ENCODE results near the gene HELZ2.

The HELZ2 gene

DNA sequence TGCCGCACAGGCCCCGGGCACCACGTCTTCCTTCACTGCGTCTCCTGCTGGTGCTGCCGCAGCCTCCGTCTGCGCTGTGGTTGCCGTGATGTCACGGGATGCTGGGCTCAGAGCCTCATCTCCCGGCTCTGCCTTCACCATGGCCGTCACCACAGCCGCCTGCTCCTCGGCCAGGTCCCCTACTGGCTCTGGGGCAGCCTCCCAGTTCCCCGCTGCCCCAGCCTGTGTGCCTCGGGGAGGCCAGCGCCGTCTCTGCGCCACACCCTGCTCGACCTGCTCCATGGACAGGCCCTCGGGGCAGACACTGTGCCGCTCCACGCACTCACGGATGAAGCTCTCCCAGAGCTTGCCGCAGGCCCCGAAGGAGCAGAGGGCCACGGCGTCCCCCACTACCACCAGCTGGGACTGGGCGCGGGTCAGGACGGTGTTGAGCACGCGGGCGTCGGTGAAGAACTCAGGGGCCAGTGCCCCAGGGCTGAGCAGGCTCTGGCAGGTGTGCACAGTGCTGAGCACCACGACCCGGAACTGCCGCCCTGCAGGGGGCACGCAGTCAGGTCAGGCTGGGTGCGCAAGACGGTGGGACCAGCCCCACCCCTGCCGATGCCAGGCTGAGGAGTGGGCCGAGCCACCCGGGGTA, 8.2 kb downstream of the HELZ2 start:
- TF ChIP-seq, protein P1, sequence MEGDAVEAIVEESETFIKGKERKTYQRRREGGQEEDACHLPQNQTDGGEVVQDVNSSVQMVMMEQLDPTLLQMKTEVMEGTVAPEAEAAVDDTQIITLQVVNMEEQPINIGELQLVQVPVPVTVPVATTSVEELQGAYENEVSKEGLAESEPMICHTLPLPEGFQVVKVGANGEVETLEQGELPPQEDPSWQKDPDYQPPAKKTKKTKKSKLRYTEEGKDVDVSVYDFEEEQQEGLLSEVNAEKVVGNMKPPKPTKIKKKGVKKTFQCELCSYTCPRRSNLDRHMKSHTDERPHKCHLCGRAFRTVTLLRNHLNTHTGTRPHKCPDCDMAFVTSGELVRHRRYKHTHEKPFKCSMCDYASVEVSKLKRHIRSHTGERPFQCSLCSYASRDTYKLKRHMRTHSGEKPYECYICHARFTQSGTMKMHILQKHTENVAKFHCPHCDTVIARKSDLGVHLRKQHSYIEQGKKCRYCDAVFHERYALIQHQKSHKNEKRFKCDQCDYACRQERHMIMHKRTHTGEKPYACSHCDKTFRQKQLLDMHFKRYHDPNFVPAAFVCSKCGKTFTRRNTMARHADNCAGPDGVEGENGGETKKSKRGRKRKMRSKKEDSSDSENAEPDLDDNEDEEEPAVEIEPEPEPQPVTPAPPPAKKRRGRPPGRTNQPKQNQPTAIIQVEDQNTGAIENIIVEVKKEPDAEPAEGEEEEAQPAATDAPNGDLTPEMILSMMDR (conservative IDR thresholded peaks at IDR 0.05; ENCODE audit: low read depth), result no peak
- H3K27ac ChIP-seq, result no peak overlapping the region
- no peak for DNase-seq (ENCODE audit: low spot score)
- ChIA-PET POLR2A (ENCODE audit: low non-redundant PET) (no interaction called here), CTCF (interaction anchor here (0.9 kb wide), 1 partner anchor 472 kb away, joined by 6 read pairs; no protein-coding TSS in a partner anchor)

DNA sequence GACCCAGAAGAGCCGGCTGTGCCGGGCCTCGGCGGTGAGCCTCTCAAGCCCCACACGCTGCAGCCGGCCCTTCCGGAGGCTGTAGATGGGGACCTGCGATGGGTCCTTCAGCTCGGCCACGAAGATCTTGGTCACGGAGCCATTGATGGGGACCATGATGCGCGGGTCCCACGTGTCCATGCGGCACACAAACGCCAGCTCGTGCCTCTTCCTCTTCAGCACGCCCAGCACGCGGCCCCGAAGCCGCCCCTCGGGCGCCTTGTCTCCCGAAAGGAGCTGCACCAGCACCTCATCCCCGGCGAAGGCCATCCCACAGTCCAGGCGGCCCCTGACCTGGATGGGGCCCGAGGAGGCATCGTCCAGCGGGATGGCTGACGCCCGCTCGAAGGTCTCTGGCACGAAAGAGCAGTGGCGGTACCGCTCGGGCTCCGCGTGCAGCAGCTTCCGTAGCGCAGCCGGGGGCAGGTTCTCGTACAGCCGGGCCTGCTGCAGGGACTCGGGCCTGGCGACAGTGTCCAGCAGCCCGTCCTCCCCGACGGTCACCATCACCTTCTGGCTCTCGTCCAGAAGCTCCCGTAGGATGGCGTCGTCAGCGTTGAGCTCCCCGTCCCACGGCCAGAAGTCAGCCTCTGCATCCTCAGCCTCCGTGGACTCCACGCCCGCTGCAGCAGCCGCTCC, 8.9 kb downstream of the HELZ2 start:
- no peak overlapping the region for H3K27ac ChIP-seq
- TF ChIP-seq, protein P1 (conservative IDR thresholded peaks at IDR 0.05; ENCODE audit: low read depth), result no peak
- DNase-seq (ENCODE audit: low spot score), result no peak
- ChIA-PET CTCF (interaction anchor here (0.9 kb wide), 1 partner anchor 473 kb away, joined by 6 read pairs; no protein-coding TSS in a partner anchor), POLR2A (ENCODE audit: low non-redundant PET) (no interaction called here)

- no peak overlapping the region for H3K27ac ChIP-seq
- POLR2A ChIA-PET (ENCODE audit: low non-redundant PET), result no interaction called here
- CTCF ChIA-PET, result interaction anchor here (0.9 kb wide), 1 partner anchor 474 kb away, joined by 6 read pairs; no protein-coding TSS in a partner anchor
- no peak for DNase-seq (ENCODE audit: low spot score)
- TF ChIP-seq, protein P1 (conservative IDR thresholded peaks at IDR 0.05; ENCODE audit: low read depth), result no peak
Observed at GRCh38 chr20:63564036-63564810, 9.8 kb downstream of the HELZ2 start.

- DNase-seq (ENCODE audit: low spot score), result no peak
- ChIA-PET CTCF (interaction anchor here (0.6 kb wide), 1 partner anchor 89 kb away, joined by 3 read pairs; no protein-coding TSS in a partner anchor), POLR2A (ENCODE audit: low non-redundant PET) (no interaction called here)
- TF ChIP-seq, protein P1 (conservative IDR thresholded peaks at IDR 0.05; ENCODE audit: low read depth), result no peak
- no peak overlapping the region for H3K27ac ChIP-seq
Observed at GRCh38 chr20:63563225-63563935, 10.7 kb downstream of the HELZ2 start.

DNA sequence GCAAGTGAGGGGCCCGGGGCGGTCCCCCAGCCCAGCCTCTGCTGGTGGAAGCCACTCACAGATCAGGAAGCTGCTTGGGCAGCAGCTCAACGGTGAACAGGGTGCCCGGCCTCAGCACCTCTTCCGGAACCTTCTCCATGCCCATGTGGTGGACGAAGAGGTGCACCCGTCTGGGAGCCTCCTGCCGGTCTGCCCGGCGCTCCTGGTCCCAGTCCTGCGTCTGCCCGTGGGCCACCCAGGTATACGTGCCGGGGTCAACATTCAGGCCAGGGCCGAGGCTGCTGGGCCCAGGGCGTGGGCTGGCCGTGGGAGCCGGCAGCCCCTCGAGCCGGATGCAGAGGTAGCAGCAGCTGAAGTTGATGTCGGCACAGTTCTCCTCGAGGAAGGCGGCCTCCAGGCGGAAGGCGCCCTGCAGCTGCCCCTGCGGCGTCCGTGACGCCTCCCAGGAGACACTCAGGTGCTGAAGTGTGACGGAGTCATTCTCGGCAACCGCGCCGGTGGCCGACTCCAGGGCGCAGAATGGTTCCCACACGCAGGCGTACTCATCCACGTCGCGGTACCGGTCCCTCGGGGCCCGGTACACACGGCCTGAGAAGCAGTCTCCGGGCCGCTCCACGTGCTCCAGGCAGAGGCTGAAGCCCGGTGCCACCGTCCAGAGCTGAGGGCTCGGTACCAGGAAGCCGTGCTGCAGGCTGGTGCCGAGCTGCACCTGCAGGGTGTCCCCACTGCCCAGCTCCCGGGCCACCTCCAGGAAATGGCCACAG, 11.4 kb downstream of the HELZ2 start:
- DNase-seq (ENCODE audit: low spot score), result no peak
- ChIA-PET CTCF (interaction anchor here (0.6 kb wide), 1 partner anchor 89 kb away, joined by 3 read pairs; no protein-coding TSS in a partner anchor), POLR2A (ENCODE audit: low non-redundant PET) (no interaction called here)
- H3K27ac ChIP-seq, result no peak overlapping the region; the same call in 1 of the 2 replicates
- TF ChIP-seq, protein P1 (conservative IDR thresholded peaks at IDR 0.05; ENCODE audit: low read depth), result no peak
